Effector CD8-positive, alpha-beta T cell (primary cell): ENCODE data around the gene YWHAQ.

Experiments used
- DNase-seq: peaks from one replicate; lab custom pipeline; 2025; lab: John Stamatoyannopoulos, UW

YWHAQ gene

DNA sequence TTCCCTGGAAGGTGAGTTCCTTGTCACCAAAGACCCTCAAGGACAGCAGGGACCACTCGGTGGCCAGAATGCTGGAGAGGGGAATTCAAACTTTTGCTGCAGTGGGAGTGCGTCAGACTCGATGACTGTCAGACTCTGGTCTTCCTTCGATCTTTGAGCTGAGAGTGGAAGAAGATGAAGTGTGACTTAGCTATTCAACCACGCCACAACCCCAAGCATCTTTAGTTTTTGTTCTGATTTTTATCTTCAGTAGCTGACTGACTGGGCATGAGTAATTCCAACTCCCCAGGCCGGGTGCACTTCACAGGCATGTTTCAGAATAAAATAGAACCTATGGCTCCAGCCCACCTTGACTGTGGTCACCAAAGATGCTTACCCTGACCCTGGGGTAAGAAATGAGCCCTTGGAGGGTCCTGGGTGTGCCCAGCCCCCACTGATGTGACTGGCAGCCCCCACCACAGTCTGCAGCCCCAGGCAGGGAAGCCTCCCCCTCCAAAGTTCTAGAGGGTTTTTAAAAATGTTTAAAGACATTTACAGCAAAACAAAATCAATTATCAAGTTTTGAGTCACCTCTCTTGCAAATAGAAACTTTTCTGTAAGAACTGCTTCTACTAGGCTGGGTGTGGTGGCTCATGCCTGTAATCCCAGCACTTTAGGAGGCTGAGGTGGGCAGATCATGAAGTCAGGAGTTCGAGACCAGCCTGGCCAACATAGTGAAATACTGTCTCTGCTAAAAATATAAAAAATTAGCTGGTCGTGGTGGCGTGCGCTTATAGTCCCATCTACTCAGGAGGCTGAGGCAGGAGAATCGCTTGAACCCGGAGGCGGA, 24.9 kb upstream of the YWHAQ start:
- no peak for DNase-seq

DNA sequence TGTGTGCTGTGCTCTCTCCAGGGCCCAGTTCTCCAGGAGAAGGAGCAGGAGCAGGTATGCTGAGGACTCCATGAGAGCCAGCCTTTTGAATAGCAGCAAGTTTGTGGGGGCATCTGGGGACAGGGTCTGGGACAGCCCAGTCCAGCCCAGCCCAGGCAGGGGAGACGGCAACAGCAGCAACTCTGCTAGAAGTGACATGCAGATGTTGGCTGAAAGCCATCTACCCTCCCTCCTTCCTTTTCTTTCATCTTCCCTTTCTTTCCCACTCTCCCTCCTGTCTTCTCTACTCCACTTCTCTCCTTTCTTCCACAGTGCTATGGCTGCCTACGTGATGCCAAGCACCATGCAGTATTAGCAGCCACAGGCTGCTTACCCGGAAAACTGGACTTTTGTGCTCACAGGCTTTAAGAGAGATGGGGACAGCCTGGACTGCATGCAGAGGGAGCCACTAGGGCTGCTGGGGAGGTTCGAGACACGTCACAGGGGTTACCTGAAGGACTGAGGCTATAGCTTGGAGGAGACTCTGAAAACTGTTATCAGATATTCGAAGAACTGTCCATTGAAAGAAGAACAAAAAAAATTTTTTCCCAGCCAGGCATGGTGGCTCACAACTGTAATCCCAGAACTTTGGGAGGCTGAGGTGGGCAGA, 23.8 kb upstream of the YWHAQ start:
- no peak for DNase-seq

DNA sequence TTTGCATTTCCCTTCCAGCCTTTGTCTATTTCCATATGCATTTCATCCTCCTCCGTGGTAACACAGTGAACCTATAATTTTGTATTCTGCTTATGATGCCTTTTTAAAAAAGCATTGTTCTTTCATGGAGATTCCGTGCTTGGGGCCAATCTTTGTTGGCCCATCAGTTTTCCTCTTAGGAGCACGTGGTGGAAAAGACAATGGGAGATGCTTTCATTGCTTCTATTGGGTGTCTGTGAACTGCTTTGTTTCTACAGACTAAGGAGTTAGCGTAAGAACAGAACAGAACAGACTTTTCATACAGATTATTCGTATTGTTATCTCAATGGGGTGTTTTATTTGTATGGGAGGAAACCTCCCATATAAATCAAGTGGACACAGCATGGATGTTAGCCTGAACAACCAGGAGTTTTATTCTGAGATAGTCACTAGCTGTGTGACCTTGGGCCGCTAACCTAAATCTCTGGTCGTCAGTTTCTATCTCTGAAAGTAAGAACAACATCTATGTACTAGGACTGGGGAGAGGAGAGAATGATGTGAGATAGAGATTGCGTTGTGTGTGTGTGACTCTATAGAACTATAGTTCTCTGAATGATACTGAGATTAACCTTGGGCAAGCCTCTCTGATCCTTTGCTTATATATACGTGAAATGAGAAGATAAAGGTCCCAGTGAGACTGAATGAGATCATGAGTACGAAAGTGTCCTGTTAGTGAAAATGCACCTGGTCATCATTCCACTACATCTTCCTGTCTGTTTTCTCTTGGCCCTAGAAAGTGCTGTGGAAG, 22.9 kb upstream of the YWHAQ start:
- no peak for DNase-seq

DNA sequence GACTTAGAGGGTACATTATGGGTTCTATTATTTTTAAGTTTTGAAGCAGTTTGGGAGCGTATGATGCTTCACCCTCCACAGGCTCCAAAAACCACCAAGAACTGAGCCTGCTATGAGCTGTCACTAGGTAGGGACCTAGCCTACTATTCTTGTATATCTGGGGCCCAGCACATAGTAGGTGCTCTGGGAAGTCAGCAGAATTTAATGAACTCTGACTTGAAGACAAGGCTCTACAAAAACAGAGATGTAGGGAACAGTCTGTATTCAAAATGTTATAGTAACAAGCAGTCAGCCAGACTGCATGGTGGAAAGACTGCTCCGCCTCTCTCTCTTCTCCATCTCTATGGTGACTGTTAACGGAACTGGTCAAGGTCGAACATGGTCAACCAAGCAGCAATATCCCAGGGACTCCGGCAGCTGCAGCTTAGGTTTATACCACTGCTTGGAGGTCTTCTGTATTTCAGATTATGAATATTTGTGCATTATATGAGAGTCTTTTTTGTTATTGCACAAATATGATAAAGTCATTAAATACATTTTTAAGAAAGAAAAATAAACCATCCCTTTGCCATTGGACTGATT, 22.2 kb upstream of the YWHAQ start:
- DNase-seq = no peak

DNA sequence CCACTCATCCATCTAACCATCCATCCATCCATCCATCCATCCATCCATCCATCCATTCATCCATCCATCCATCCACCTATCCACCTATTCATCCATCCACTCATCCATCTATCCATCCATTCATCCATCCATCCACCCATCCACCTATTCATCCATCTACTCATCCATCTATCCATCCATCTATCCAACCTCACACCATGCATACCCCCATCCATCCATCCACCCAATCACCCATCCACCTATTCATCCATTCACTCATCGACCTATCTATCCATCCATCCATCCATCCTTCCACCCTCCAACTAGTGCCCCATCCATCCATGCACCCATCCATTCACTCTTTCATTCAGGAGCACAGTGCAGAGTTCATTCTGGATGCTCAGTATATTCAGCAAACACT, 21.5 kb upstream of the YWHAQ start:
- no peak for DNase-seq

DNA sequence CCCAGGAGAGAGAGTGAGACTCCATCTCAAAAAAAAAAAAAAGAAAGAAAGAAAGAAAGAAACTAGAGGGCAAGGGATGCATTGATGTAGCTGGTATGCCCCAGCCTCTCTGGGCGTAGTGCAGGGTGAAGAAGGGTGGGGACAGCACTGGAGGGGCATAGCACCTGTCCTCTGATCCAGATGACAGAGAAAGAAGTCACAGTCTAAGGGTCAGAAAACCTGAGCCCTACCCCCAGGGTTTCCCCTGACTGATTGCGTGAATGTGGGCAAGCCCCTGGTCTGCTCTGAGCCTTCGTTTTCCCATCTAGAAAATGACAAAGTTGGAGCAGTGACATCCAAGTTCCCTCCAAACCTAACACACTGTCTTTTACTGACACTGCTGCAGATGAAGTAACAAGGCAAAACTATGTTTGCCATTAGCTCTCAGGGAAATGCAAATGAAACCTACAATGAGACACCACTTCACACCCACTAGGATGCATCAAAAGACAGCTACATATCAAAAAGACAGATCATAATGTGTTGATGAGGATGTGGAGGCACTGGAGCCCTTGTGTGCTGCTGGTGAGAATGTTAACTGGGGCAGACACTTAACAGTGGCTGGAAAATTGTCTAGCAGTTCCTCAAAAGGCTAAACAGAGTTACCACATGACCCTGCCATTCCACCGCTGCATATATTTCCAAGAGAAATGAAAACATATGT, 19.5 kb upstream of the YWHAQ start:
- no peak for DNase-seq

DNA sequence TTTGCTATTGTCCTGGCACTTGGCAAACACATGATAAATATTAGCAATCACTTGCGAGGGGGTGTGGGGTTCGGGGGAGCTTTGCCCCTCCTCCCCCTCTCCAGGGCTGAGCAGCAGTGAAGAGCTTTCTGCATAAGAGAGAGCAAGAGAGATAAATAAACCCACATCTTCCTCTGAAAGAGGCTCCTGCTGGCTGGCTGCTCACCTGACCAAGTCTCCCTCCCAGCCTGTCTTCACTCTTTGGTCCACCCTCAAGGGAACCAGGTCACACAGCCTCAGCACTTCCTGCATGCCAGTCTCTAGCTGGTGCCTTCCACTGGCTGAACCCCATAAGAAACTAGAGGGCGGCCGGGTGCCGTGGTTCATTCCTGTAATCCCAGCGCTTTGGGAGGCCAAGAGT, 18.5 kb upstream of the YWHAQ start:
- DNase-seq = no peak

DNA sequence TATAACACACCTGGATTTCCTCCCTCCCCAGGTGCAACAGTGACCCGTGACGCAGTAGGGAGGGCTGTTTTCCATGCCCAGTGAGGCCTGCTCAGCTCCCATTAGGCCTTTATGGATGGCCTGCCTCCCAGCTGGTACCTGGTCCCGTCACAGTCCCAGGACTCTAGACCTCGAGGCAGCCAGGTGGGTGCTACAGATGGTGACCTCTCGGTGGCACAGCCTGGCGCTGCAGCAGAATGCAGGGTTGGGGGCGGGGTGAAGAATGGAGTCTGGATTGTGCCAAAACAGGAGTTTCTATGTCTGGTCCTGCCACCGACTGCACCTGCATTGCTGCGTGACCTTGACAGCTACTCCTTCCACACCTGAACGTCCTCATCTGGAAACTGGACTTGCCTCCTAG, 18.0 kb upstream of the YWHAQ start:
- no peak for DNase-seq

DNA sequence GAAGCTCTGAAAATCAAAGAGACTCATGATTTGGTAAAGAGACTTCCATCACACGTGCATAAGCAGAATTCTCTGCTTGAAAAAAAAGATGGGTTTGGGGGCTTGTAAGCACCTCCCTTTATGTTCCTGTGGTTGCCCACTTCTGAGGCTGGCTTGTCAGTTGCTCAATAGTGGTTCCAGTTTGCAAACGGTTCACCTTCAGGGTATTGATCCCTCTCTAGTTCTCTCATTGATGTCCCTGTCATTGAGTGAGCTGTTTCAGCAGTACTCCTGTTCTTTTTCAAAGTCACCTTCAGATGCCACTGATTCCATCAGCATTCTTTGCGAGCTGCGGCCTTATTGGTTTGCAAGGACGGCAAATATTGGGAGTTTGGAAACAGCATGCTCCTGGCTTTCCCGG, 17.1 kb upstream of the YWHAQ start:
- no peak for DNase-seq

DNA sequence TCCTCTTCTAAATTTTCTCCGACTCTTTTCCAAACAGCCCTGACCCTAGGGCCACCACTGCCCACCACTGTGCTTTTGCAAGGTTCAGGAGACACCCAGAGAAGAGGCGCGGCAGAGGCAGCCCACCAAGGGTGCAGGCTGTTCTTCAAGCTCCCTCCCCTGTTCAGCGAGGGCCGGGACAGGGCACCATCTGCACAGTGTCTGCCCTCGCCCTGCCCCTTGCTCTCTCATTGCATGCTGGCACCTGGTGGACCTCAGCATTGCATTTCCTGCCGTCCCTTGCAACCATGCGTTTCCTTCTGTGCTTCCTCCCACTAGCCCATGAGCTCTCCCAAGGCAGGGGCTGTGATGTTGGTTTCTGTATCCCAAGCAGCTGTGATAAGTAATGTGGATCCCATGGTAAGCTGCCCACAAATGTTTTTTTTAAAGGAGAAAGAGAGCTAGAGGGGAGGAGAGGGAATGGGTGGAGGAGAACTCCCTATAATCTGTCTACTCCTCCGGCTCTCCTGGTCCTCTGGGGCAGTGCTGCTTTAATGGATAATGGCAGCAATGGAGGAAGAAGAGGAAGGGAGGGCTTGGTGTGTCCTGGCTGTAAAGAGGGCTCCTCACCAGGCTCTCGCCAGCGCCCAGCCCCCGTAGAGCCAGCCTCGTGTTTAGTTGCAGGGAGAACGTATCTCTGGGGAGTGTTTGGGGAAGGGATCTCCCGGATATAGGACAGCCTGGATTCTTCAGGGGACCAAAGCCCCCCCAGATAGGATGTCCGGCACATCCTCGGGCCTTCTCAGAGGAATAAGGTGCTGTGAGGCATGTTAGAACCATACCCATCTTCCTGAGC, 15.6 kb upstream of the YWHAQ start:
- no peak for DNase-seq

DNA sequence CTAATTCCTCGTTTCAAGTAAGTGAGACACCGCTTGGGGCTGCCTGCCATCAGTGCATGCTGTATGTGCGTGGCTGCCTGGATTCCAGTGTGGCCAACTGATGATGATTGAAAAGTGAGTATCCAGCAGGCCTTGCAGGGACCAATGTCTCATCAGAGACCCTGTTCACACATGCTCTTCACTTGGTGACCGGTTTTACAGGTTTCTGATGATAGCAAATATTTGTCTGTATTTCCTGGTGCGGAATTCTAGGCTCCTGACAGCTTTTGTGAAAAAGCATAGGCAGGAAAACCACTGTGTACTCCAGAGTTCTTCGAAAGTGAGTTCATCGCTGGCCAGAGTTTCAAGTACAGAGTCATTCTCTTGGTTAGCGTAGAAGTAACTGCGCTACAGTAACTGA, 13.8 kb upstream of the YWHAQ start:
- DNase-seq = no peak

DNA sequence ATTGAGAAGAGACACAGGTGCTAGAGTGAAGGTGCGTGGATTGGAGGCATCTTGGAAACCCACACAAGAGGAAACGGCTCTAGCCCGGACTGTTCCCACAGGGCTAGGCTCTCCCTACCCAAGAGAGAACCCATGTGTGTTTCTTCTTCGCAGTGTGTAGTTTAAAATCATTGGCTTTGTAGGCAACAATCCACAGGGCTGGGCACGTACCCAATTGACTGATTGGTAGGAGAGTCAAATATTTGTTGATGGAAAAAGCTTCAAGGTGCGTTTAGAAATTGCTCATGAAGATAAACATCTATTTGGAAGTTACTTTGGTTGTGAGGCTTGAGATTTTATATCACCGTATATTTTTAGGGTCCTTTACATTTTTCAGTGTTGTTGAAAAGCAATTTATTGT, 13.2 kb upstream of the YWHAQ start:
- DNase-seq = no peak

DNA sequence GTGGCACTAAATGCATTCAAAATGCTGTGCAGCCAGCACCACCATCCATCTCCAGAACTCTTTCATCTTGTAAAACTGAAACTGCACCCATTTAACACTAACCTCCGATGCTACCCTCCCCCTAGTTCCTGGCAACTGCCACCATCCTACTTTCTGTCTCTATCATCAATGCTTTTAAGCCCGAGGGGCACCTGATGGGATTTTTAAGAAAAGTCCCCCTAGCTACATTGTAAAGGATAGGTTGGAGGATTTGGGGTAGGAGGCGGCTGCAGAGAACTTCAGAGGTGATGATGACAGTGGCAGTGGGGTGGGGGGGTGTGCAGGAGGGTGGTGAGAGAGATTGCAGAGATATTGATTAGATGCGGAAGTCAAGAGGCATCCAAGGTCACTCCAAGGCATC, 10.8 kb upstream of the YWHAQ start:
- DNase-seq = no peak

DNA sequence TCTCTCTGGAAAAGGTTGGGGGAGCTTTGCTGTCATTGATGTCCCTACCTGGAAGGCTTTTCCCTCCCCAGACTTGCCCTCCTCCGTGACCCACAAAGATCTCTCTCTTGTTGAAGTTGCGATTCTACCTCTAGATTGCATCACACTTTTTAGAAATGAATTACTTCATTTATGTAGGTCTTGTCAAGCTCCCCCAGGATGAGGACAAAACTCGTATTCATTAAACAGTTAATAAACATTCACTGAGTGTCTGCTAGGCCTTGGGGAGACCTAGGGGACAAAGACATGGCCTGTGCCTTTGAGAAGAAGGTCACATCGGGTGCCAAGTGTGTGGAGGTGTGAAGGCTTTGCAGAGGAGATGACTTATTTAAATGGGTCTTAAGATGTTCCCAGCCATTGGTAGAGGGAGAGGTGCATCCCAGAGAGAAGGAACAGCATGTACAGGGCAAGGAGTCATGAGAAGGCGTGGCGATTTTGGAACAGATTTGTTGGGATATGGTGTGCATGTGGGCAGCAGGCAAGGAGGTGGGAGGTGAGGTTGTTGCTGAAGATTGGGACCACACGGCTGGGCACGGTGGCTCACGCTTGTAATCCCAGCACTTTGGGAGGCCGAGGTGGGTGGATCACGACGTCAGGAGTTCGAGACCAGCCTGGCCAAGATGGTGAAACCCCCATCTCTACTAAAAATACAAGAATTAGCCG, 9.8 kb upstream of the YWHAQ start:
- DNase-seq = no peak

DNA sequence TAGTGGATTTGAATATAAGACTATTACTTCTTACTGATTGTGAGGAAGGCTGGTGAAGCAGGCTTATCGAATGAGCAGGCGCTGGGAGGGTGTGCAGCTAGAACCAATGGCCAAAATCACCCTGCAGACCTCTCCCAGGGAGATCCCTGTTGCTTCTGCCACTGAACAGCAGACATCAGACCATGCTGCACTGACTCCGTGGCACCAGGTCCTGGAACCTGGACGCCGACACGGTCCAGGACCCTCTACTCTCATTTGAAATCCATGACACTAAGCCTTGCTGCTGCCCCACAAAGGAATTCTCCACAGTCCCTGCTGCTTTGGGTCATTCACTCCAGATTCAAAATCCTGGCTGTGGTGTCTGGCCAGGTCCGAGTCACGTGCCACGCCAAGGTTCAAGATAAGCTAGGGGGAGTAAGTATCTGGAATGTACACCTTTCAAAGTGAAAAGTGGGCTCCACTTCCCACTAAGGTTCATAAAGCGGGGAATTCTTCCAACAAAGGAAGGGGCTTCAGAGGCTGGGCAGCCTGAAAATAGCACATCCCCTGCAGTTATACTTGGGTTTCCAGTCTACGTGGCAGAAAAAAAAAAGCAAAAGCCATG, 9.0 kb upstream of the YWHAQ start:
- no peak for DNase-seq

DNA sequence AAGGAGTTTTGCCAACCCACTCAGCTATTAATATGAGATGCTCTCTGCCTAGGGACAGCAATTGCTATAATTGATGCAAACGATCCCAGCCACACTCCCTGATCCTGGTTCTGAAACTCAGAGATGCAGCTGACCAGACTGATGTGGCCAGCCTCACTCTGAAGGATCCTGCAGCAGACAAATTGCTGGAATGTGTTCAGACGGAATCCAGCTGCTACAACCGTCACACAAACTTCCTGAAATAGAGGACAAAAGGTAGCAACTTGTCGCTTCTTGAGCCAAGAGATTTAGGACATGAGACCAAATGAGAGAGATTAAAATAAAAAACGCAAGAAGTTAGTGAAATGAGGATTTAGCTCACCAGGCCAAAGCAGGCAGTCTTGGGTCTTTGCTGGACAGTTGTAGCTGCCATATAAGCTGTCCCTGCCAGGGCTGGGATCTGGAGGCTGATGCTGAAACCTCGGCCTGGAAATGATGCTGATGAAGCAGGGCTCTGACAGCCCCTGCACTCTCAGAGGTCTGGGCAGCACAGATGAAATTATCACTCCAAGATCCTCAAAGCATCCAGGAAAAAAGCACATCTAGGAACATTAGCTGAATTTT, 8.3 kb upstream of the YWHAQ start:
- no peak for DNase-seq

DNA sequence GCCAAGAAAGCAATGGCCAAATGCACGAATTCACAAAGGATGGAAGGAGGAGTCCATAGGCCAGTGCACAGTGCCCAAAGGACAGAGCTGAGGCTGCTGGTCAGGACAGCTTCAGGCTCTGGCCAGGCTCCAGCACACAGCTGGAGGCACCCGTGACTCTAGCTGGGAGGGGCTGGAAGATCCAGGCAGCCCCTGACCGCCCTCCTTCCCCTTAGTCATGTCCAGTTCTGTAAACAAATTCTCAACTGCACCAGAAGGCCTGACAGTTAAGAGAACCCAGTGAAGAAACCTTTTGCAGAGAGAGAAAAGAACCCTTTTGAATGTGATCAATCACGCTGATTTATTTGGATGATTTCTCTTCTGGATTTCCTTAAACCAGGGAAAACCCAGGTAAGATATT, 7.7 kb upstream of the YWHAQ start:
- DNase-seq = no peak

DNA sequence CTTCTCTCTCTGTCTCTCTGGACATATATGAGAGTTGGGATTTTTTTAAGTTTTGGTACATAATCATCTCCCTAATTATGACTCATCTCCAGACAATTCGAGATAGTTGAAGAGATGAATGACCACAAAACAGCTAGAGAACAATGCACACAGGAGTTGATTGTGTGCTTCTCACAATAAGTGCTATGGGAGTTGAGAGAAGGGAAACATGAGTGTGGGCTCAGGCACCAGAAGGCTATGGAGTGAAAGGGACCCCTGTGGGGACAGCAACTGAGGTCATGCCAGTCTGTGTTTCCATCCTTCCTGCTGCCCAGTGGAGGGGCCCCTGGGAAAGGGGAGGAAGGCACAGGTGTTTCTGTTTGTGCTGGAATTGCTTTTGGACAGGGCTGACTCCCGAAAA, 6.5 kb upstream of the YWHAQ start:
- DNase-seq = no peak

DNA sequence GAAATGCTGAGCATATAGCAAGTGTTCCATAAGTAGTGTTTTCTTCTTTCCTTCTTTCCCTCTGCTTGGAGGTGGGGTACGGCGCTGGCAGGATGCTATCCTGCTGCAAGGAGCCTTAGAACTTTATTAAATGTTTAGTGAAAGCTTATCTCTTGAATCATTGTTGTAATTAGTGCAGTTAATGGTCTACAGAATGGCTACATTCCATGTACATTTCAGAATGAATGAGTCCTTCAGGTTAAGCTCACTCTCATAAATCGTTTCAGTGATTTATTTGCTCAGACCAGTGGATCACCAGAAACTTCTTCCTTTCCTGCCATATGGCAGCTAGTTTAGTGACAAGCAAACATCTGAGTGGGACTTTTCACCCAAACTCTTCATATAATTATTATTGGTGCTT, 3.3 kb upstream of the YWHAQ start:
- no peak for DNase-seq
